Middle frontal gyrus (tissue), 1 donor: Measurements from ENCODE around the gene ARHGAP31.
"Not testable (repeated sequence)": the region's sequence is repeated elsewhere in the genome, so short reads cannot be mapped to it uniquely, and the experiment has no call there.

ENCODE experiments used
- DNase-seq: peaks from one replicate; pipeline ENCODE4 v3.0.0-alpha.2; 2015; ENCODE audit warnings: low spot score; ENCODE audit errors: extremely low spot score

Gene ARHGAP31

DNA sequence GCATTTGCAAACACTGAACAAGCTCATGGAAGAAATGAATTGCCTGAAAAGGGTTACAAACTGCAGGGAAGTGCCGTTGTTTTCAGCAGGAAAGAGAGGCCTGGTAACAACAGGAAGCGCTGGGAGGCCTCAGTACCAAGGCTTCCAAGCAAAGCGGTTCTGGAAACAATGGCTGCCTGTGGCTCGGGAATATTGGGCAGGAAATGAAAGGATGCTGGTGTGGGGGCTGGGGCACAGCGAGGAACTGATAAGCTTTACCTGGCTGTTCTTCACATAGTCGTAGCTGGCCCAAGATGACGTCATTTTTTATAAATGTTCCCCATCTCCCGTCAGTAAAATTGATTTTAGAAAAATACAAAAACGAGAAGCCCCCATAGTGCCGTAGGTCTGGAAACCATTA lies 55.9 kb downstream of the ARHGAP31 start:
- DNase-seq, result no peak

DNA sequence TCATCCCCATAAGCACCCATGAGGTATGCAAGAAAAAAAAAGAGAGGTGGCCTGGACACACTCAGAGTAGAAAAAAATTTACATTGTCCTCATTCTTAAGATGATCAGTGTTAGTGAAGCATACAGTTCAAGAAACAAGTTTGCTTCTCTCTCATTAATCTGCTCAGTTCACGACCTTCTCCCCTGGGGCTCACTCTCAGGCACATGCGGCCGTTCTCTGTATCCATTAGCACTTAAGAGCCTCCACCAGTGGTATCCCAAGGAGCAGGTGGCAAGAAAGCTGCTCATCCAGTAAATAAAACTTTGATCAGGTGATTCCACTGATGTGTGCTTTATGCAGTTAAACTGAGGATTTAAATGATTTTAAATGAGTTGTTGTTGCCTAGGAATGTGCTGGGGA lies 57.4 kb downstream of the ARHGAP31 start:
- no peak for DNase-seq

DNA sequence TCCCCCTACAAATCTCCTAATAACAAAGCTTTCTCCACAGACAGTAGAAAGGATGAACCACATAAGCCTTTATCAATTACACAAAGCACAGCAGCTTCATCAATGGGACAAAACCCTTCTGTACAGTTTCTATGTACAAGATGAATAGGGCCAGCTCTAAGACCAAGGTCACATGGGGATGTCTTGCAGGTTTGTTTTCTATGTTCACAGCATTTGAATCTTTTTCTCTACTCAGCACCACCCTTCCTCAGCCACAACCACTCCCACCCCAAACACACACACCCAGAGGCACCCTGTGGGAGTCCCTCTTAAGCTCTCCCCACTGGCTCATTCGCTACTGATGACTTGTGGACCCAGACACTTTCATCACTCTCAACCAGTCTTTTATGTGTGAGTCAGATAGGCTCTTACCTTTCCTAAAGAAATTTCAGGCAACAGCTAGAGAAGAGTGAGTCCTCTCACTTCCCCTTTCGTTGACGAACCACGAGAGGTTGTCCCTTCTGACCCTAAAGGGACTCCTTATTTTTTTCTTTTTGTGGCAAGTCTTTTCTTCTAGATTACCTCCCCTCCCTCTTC lies 57.9 kb downstream of the ARHGAP31 start:
- DNase-seq, result no peak

DNA sequence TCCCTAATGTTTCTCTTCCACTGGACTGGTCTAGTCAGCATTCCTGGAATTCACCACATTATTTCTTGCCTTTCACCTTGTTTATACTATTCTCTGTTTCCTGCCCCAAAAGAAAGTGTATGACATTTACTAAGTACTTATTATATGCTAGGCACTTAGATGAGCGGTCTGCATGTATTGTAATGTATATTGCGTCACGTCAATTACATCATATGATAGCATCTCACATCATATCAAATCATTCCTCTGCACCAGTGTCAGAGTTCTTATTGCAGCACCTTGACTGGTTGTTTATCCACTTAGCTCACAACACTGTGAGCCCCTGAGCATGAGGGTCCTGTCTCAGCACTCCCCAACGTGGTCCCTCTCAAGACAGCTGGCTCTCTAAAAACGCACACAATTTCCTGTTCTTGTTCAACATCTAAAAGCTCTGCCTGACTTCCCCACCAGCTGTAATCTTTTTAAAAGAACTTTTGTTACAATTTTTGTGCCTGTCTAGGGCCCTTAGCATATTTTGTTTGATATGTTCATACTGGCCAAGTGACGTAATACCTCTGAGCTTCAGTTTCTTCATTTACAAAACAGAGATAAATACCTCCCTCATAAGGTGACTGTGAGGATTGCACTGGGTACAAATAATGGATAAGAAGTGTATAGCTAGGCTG lies 58.8 kb downstream of the ARHGAP31 start:
- DNase-seq, result no peak

DNA sequence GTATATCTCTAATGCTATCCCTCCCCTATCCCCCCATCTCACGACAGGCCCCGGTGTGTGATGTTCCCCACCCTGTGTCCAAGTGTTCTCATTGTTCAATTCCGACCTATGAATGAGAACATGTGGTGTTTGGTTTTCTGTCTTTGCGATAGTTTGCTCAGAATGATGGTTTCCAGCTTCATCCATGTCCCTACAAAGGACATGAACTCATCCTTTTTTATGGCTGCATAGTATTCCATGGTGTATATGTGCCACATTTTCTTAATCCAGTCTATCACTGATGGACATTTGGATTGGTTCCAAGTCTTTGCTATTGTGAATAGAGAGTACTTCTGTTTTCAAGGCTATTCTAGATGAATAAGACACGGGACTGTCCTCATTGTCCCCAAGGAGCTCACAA lies 61.4 kb downstream of the ARHGAP31 start:
- not testable (repeated sequence) for DNase-seq

DNA sequence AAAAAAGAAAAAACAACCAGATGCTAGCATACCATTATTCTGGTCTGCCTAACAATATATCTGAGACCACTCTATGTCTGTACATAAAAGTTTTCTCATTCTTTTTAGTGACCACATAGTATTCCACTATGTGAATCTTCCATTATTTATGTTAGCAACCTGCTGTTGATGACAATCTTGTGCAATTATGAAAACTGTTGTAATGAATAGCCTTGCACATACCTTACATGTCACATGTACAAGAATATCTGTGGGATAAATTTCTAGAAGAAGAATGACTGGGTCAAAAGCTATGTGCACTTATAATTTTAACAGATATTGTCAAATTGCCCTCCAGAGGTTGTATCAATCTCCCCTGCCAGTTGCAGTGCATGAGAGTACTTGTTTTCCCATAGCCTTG lies 62.5 kb downstream of the ARHGAP31 start:
- DNase-seq, result no peak

DNA sequence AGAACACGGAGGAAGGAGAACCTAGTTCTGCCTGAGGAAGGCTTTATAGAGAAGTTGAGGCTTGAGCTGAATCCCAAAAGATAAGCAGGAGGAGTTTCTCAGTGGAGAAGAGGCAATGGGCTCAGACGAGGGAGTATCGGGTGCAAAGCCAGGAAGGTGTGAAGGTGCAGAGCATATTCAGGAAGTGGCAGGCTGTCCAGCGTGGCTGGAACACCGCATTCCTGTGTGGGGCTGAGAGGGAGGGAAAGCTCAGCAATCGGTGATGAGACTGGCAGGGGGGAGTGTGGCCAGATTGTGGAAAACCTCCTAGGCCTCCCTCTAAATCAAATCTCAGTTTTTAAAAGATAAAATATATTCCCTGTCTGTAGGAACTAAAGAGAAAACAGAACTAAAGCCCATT lies 63.0 kb downstream of the ARHGAP31 start:
- DNase-seq, result no peak

DNA sequence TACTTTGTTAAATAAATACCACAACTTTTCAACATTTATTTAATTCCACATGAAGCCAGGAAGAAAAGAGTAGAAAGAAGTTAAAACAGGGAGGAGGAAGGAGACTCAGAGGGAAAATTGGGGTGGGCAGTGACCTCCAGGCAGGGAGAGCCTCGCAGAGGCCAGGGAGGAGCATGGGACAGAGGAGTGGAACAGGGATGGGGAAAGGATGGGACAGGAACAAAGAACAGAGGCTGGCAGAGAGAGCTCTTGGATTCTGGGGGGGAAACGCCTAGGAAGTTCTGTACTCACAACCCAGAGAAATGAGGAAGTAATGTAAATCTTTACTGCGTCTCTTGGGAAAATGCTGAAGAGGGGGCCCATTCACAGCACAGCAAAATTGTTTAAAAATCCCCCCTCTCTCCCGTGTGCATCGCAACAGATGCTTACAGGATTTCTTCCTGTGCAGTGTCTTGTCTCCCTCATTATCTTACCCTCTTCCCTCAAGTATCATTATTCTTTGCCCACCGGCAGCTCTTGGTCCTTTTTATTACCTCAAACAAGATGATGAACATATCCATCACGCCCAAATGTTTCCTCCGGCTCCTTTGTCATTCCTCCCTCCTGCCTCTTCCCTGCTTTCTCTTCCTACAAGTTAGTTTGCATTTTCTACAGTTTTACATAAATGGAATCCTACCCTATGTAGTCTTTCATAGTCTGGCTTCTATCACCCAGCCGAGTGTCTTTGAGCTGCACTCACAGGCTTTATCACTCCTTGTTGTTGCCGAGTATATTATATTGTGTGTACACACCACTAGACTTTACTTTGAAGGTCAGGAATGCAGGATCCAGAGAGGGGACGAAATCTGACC lies 65.5 kb downstream of the ARHGAP31 start:
- no peak for DNase-seq

DNA sequence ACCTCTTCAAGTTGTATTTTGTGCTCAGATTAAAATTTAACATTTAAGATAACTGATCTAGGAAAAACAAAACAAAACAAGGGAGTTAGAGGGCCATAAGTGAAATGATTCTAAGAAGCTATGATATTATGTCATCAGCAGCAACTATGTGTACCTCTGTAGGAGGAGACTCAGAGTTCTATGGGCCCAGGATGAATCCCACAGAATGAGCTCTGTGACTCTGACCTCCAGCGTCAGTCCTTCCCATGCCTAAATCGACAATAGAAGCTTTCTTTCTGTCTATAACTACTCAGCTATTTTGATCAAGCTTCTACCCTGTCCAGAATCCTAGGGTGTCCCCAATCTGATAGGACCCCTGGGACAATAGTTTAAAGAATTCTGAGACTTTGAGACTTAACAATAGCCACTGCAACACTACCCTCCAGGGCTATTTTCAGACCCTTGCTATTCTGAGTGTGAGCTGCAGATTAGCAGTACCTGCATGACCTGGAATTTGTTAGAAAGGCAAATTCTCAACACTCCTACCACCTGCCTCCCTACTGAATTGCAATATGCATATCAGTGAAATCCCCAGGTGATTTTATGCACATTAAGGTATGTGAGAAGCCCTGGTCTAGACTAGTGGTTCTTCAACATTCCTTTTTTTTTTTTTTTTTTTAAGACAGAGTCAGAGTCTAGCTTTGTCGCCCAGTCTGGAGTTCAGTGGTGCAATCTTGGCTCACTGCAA lies 66.7 kb downstream of the ARHGAP31 start:
- DNase-seq, result no peak

DNA sequence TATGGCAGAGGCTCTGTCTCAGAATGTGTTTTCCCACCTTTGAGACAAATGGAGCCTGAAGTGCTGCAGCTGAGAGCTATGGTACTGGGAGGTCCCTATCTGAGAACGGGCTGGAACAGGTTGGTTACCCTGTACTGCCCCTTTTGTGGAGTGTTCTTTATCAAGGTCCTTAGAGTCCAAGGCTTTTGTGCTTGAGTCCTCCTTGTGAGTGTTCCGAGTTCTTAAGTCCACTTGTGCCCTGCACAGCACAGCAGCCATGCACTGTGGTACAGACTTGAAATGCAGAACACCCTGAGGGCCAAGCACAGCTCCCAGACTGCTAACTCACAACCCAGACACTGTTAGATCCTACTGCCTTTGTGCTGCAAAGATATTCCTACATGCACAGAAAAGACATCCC lies 67.8 kb downstream of the ARHGAP31 start:
- DNase-seq, result no peak

DNA sequence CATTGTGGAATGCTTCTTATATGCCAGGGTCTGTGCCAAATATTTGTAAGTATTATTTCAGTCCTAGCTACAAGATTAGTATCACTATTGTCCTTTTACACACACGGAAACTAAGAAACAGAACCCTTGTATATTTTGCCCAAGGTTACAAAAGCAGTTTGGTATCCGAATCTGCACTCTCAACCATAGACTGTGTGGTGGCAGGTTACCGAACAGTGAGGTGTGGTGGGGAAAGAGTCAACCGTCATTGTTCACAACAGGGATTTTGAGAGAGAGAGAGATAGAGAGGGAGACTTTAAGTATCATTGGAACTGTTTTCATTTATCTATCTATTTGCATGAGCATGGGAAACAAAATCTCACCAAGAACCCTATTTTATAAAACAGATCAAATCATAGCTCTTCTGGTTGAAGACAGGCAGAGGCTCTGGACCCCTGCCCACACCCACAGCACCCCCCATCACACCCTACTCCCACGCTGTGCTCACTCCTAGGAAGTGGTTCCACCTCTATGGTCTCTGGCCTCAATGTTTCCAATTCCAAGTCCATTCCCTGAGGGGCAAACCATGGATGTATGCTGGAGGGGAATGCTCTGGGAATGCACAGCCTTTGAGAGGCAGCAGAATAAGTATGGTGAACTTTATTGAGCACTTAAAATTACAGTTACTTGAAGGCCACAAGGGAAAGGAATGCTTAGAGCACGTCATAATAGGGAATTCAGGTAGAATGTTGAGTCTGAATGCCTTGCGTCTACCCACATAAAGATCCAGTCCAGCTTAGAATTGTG lies 69.0 kb downstream of the ARHGAP31 start:
- no peak for DNase-seq

DNA sequence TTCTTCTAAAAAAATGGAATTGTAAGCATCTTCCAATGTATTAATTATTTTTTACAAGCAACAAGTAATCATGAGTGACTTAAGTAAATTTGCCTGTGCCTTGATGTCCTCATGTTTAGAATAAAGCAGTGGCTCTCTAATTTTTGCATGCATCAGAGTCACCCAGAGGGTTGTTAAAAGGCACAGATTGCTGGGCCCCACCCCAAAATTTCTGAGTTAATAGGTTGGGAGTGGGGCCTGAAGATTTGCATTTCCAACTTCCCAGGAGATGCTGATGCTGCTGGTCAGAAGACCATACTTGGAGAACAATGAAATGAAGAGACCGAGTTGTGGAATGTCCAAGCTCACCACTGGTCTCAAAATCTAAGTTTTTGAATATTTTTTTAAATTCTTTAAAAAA lies 70.2 kb downstream of the ARHGAP31 start:
- no peak for DNase-seq

DNA sequence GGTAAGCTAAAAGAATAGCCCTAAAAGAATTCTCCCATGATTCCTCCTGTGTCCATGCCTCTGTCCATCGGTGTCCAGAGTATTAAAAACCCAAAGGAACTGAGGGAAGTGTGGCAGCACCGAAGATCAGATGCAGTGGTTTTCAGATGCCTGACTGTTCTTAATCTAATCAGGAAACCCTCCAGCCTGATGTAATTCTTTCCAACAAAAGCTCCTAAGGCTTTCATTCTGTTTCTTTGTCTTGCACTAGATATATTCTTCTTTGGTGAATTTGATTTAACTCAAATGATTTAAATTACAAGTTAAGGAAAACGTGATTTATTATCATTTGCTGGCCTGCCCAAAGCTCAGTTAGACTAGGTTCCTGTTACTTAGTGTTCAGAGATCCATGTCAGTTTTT lies 71.2 kb downstream of the ARHGAP31 start:
- no peak for DNase-seq

DNA sequence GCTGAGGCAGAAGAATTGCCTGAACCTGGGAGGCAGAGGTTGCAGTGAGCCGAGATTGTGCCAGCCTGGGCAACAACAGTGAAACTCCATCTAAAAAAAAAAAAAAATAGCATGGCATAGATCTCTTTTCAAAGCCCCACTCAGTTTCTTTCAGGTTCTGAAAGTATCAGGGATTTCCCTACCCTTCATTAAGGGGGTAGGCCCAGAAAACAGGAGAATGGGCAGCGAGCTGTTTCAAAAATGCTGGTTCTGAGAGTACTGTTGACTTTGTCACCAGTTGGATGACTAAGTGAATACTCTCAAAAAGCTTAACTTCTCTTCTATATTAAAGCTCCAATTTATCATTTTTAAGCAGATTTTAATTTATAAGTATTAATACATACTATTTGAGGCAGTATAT lies 72.8 kb downstream of the ARHGAP31 start:
- DNase-seq, result no peak

DNA sequence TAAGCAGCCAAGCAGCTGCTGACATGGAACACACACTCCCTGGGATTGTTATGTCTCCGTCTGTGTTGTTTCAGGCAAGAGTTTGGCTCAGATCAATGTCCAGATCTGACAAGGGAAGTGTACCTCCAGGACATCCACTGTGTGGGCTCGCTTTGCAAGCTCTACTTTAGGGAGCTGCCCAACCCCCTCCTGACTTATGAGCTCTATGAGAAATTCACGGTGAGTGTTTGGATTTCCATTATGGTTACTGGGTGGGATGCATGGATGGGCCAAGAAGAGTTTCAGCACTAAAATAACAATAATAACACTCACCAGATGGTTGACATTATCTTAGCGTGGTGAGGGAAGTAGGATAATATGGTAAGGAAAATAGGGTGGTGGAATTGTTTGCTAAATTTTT lies 74.1 kb downstream of the ARHGAP31 start:
- no peak for DNase-seq

DNA sequence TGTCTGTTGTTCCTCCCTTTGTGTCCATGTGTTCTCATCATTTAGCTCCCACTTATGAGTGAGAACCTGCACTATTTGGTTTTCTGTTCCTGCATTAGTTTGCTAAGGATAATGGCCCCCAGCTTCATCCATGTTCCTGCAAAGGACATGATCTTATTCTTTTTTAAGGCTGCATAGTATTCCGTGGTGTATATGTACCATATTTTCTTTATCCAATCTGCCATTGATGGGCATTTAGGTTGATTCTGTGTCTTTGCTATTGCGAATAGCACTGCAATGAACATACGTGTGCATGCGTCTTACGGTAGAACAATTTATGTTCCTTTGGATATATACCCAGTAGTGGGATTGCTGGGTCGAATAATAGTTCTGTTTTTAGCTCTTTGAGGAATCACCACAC lies 77.6 kb downstream of the ARHGAP31 start:
- DNase-seq, result not testable (repeated sequence)

DNA sequence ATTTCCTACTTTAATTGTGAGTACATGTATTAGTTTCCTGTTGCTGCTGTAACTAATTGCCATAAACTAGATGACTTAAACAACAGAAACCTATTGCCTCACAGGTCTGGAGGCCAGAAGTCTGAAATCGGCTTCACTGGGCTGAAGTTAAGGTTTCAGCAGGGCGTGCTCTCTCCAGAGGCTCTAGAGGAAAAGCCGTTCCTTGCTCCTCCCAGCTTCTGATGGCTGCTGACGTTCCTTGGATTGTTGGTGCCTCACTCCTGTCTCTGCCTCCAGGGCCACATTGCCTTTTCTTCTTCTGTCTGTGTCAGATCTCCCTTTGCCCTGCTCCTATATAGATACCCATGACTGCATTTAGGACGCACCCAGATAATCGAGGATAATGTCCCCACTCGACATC lies 80.9 kb downstream of the ARHGAP31 start:
- DNase-seq, result no peak

DNA sequence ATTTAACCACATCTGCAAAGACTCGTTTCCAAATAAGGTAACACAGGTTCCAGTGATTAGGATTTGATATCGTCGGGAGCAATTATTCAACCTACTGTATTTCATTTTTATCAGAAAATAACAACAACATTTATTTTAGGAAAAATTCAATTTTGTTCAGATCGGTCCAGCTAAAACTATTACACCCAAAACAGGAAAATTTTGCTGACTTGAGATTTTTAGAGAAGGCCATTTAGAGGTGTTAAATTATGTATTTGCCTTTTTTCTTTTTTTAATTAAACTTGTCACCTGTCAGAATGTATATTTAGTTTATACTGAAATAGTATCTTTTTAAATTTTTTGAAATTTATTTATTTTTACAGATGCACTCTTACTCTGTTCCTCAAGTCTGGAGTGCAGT lies 81.3 kb downstream of the ARHGAP31 start:
- DNase-seq, result no peak

DNA sequence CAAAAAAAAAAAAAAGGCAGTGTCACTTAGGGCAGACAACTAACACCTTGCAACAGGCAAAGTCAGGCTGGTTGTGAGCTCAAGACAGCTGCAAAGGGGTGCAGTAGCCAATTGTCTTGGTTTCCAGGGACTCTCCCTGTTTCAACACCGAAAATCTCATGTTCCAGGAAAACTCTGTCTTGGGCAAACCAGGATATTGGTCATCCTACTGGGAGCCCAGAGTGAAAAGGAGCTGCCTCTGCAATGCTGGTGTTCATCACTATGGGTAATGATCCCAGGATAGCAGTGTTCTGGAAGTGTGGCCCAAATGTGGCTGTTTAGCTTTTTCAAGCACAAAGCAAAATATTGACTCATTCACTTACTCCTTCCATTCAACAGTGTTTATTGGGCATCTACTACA lies 82.6 kb downstream of the ARHGAP31 start:
- no peak for DNase-seq

DNA sequence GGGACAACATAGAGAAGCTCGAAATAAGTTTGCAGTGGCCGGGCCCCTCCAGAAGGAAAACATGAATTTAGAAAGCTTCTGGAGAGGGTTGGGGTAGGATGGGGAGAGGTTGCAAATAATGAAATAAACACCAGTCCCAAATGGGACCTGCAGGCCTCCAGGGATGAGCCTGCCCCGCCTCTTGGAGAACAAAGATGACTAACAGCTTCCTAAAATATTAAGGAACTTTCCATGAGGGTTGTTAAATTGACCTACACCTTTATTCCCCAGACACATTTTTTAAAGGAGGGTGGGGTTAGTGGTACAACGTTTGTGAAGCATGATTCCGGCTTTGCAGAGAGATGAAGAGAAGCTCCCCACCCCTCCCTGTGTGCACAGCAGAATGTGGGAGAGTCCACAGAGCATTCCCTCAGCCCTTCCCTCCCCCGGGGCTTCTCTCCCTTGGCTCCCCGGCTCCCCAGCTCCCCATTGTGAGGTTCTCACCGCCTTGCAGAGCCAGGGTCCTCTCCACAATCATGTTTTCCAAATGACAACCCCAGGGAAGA lies 84.1 kb downstream of the ARHGAP31 start:
- no peak for DNase-seq

DNA sequence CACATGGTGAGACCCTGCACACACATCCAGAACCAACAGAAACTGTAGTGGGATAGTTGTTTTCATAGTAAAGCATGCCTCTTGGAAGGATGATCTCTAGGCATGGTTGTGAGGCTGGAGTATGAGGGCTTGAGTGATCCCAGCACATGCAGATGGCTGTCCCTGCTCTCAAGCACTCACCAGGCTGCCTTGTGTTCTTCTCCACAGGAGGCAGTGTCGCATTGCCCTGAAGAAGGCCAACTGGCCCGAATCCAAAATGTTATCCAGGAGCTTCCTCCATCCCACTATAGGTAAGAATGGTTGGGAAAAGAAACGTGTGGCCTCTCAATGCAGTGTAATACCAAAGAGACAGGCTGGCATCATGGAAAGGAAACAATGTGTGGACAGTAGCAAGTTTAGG lies 86.5 kb downstream of the ARHGAP31 start:
- DNase-seq, result no peak
